Measurements from ENCODE around the gene CES1.
"Not testable (repeated sequence)": the region's sequence is repeated elsewhere in the genome, so short reads cannot be mapped to it uniquely, and the experiment has no call there.

CES1 gene

GRCh38 chr16:55782091-55782792 lies 50.7 kb downstream of the CES1 start:
- not testable (repeated sequence) for DNase-seq

- not testable (repeated sequence) for DNase-seq
Measured at GRCh38 chr16:55781456-55781855, 51.4 kb downstream of the CES1 start.

GRCh38 chr16:55780095-55780407 lies 52.8 kb downstream of the CES1 start:
- DNase-seq = not testable (repeated sequence)

GRCh38 chr16:55779402-55780094 lies 53.3 kb downstream of the CES1 start:
- no peak for DNase-seq

- no peak for DNase-seq
Measured at GRCh38 chr16:55778757-55779156, 54.1 kb downstream of the CES1 start.

- DNase-seq = no peak
Measured at GRCh38 chr16:55775857-55776256, 57.0 kb downstream of the CES1 start.

GRCh38 chr16:55773859-55774549 lies 58.9 kb downstream of the CES1 start:
- DNase-seq = no peak

- no peak for DNase-seq
Measured at GRCh38 chr16:55765161-55765560, 67.7 kb downstream of the CES1 start.

GRCh38 chr16:55760310-55761001 lies 72.4 kb downstream of the CES1 start:
- no peak for DNase-seq

GRCh38 chr16:55759965-55760309 lies 73.0 kb downstream of the CES1 start:
- not testable (repeated sequence) for DNase-seq

- DNase-seq = not testable (repeated sequence)
Measured at GRCh38 chr16:55757595-55758527, 75.0 kb downstream of the CES1 start.

GRCh38 chr16:55756963-55757362 lies 75.9 kb downstream of the CES1 start:
- DNase-seq = no peak

GRCh38 chr16:55754056-55754455 lies 78.8 kb downstream of the CES1 start:
- DNase-seq = no peak

- not testable (repeated sequence) for DNase-seq
Measured at GRCh38 chr16:55753145-55753631, 79.7 kb downstream of the CES1 start.
